ENCODE data around the gene MRPL42. TPM values are rescaled to one million over a fixed set of nuclear protein-coding genes. Genes with fewer than 3 reads are reported as not detected.

MRPL42 gene
- total RNA-seq, 1 experiment from 2014 or later, result 61.0 TPM

DNA sequence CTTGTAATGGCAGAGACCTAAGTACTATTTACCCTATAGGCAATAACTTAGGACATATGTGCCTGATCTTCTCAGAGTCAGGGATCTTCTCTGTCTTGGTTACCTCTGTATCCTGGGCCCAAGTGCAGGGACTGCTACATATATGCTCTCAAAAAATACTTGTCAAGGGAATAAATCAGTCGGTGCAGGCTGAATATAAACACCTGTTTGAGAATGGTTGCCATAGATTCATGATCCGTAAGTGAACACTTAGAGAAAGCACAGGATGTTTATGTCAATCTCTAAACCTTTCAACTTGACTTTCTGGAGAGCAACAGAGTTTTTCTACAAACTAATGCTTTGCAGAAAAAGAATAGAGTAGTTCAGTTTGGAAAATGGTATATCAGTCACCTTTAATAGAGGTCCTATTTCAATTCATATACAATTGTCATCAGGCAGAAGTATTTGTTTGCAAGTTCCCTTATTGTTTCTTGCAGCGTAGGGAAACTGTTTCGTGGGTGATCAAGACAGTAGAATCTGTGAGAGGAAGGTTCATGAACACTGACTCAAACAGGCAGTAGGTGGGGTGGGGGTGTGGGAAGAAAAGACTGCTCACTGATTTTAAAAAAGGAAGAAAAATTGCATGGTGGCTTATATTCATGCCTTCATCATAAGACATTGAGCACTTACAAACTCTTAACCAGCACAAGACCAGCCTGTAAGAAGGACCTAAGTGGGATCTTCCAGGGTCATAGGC is 19.6 kb upstream of the MRPL42 start:
- ChIA-PET CTCF (no interaction called here), POLR2A (ENCODE audit: unreplicated experiment) (no interaction called here)
- H3K4me1 ChIP-seq (replicated peaks; ENCODE audit: insufficient read depth), result peaks cover 8% of the 10 kb centered on the region
- H2AFZ ChIP-seq, result no peak overlapping the region
- no peak overlapping the region for H3K4me2 ChIP-seq
- intact Hi-C loops (cut with micrococcal nuclease; ENCODE audit: unreplicated experiment), result no loop called here
- no peak overlapping the region for H3K4me3 ChIP-seq
- no peaks in the 10 kb centered on the region for H3K36me3 ChIP-seq (ENCODE audit: low read depth)
- TF ChIP-seq, protein P1, sequence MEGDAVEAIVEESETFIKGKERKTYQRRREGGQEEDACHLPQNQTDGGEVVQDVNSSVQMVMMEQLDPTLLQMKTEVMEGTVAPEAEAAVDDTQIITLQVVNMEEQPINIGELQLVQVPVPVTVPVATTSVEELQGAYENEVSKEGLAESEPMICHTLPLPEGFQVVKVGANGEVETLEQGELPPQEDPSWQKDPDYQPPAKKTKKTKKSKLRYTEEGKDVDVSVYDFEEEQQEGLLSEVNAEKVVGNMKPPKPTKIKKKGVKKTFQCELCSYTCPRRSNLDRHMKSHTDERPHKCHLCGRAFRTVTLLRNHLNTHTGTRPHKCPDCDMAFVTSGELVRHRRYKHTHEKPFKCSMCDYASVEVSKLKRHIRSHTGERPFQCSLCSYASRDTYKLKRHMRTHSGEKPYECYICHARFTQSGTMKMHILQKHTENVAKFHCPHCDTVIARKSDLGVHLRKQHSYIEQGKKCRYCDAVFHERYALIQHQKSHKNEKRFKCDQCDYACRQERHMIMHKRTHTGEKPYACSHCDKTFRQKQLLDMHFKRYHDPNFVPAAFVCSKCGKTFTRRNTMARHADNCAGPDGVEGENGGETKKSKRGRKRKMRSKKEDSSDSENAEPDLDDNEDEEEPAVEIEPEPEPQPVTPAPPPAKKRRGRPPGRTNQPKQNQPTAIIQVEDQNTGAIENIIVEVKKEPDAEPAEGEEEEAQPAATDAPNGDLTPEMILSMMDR (conservative IDR thresholded peaks at IDR 0.05), result no peak
- no peak for TF ChIP-seq EZH2 (IDR thresholded peaks at IDR 0.05; ENCODE audit: low read depth)
- no peaks in the 10 kb centered on the region for H3K9me3 ChIP-seq (ENCODE audit: insufficient read depth, low read depth)
- H3F3A ChIP-seq (ENCODE audit: insufficient read depth, low read depth), result peaks cover 14% of the 10 kb centered on the region; the same call in 1 of the 2 replicates
- DNase-seq, result no peak
- no TSS peak for BruUV-seq (replicated peaks)
- no peaks in the 10 kb centered on the region for H4K20me1 ChIP-seq (ENCODE audit: insufficient read depth)
- no peaks in the 10 kb centered on the region for H3K79me2 ChIP-seq (ENCODE audit: low read depth)
- no peaks in the 10 kb centered on the region for H3K9me2 ChIP-seq (ENCODE audit: insufficient read depth)
- H3K27ac ChIP-seq, result no peak overlapping the region
- no peaks in the 10 kb centered on the region for H3K27me3 ChIP-seq (ENCODE audit: insufficient read depth, low read depth)

DNA sequence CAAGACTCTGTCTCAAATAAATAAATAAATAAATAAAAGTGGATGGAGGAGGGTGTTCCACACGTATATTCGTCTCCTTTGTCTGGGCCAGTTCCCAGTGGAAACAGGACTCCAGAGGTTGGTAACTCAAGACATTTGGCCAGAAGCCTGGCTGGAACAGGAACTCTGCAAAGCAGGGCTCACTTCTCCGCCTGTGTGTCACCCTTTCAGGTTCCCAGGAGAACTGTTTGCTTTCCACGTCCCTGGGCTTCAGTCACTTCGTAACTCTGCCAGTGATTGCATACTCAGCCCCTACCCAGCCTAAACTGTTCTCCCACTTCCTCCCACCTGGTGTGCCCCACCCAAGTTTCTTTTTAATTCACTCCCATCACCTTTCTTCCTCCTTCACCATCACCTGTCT is 18.5 kb upstream of the MRPL42 start:
- H3K4me2 ChIP-seq, result no peak overlapping the region
- intact Hi-C loops (cut with micrococcal nuclease; ENCODE audit: unreplicated experiment), result no loop called here
- ChIA-PET POLR2A (ENCODE audit: unreplicated experiment) (no interaction called here), CTCF (interaction anchor here (0.6 kb wide), 1 partner anchor 78 kb away, joined by 3 read pairs; no protein-coding TSS in a partner anchor)
- no peak overlapping the region for H3K27ac ChIP-seq
- no peak for TF ChIP-seq EZH2 (IDR thresholded peaks at IDR 0.05; ENCODE audit: low read depth)
- TF ChIP-seq, protein P1 (conservative IDR thresholded peaks at IDR 0.05), result no peak
- no TSS peak for BruUV-seq (replicated peaks)
- H3K36me3 ChIP-seq (ENCODE audit: low read depth), result no peaks in the 10 kb centered on the region
- H3K9me2 ChIP-seq (ENCODE audit: insufficient read depth), result no peaks in the 10 kb centered on the region
- peaks cover 6% of the 10 kb centered on the region; the same call in 1 of the 2 replicates for H3F3A ChIP-seq (ENCODE audit: insufficient read depth, low read depth)
- no peaks in the 10 kb centered on the region for H4K20me1 ChIP-seq (ENCODE audit: insufficient read depth)
- H3K79me2 ChIP-seq (ENCODE audit: low read depth), result no peaks in the 10 kb centered on the region
- H3K27me3 ChIP-seq (ENCODE audit: insufficient read depth, low read depth), result no peaks in the 10 kb centered on the region
- DNase-seq, result no peak
- H2AFZ ChIP-seq, result no peak overlapping the region
- H3K4me3 ChIP-seq, result no peak overlapping the region
- H3K4me1 ChIP-seq (replicated peaks; ENCODE audit: insufficient read depth), result no peaks in the 10 kb centered on the region
- H3K9me3 ChIP-seq (ENCODE audit: insufficient read depth, low read depth), result no peaks in the 10 kb centered on the region

DNA sequence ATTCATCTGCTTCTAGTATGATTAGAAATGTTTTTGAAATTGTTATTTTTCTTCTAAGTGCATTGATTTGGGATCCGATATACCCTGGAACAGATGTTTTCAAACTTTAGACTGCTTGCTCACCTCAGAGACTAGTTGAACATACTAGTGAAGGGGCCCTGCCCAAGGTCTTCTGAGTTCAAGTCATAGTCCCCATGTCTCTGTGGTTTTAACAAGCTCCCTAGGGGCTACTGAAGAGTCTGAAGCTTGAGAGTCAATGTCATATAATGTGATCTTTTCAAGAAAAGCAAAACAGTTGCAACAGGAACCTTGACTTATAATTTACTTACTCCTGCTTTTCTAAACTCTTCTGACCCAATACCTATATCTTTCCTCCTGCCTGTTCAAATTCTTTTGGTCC is 18.0 kb upstream of the MRPL42 start:
- Histone ChIP-seq H3K4me1 (replicated peaks; ENCODE audit: insufficient read depth) (no peaks in the 10 kb centered on the region), H3K4me3 (no peak overlapping the region), H3K9me2 (ENCODE audit: insufficient read depth) (no peaks in the 10 kb centered on the region), H3K4me2 (no peak overlapping the region), H3K9me3 (ENCODE audit: insufficient read depth, low read depth) (no peaks in the 10 kb centered on the region), H3K79me2 (ENCODE audit: low read depth) (no peaks in the 10 kb centered on the region), H3K27me3 (ENCODE audit: insufficient read depth, low read depth) (no peaks in the 10 kb centered on the region), H2AFZ (no peak overlapping the region), H3K27ac (no peak overlapping the region), H4K20me1 (ENCODE audit: insufficient read depth) (no peaks in the 10 kb centered on the region), H3K36me3 (ENCODE audit: low read depth) (no peaks in the 10 kb centered on the region), H3F3A (ENCODE audit: insufficient read depth, low read depth) (peaks cover 6% of the 10 kb centered on the region; the same call in 1 of the 2 replicates)
- intact Hi-C loops (cut with micrococcal nuclease; ENCODE audit: unreplicated experiment), result no loop called here
- DNase-seq, result no peak
- ChIA-PET POLR2A (ENCODE audit: unreplicated experiment) (no interaction called here), CTCF (no interaction called here)
- TF ChIP-seq, protein P1 (conservative IDR thresholded peaks at IDR 0.05), result no peak
- TF ChIP-seq EZH2 (IDR thresholded peaks at IDR 0.05; ENCODE audit: low read depth), result no peak
- BruUV-seq (replicated peaks), result no TSS peak

Data from PC-9 (cell line).